NCI-H1105 (cell line): ENCODE measurements around the gene GRK6.
A peak's percentile ranks its signal among the peaks of the same experiment; 100 is the strongest.

Experiments used
- DNase-seq: peaks from one replicate; lab custom pipeline; 2025; lab: John Stamatoyannopoulos, UW

GRK6 gene

DNA sequence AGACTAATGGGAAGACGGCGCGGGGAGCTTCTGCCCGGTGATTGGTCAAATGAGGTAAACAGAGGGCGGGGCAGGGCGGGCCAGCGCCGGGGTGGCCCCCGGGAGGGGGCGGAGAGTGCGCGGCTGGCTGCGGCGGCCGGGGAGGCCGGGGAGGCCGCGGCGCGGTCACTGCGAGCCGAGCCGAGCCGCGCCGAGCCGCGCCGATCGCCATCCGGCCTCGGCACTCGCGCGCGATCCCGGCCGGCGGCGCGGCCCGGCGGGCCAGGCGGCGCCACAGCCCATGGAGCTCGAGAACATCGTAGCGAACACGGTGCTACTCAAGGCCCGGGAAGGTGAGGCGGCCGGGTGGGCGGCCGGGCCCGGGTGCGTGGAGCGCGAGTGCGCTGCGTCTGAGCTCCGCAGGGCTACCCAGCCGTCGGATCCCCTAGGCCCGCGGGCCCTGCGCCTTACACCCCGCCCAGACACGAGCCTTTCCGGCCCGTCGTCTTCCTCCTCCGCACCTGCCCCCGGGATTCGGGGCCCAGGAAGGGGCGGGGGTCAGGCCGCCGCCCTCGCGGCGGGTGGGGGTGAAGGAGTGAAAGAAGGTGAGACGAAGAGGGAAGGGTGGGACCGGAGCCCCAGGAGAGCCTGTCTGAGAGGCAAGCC is at the start of gene GRK6:
Gene GRK6, plus strand, starts transcription at position 111 of the 645 bp plus-strand sequence. Its CDS starts 170 bp downstream, at position 281.
- DNase-seq, result no peak

GRCh38 chr5:177377851-177378776 is 48.4 kb upstream of the GRK6 start:
- DNase-seq, result no peak

DNA sequence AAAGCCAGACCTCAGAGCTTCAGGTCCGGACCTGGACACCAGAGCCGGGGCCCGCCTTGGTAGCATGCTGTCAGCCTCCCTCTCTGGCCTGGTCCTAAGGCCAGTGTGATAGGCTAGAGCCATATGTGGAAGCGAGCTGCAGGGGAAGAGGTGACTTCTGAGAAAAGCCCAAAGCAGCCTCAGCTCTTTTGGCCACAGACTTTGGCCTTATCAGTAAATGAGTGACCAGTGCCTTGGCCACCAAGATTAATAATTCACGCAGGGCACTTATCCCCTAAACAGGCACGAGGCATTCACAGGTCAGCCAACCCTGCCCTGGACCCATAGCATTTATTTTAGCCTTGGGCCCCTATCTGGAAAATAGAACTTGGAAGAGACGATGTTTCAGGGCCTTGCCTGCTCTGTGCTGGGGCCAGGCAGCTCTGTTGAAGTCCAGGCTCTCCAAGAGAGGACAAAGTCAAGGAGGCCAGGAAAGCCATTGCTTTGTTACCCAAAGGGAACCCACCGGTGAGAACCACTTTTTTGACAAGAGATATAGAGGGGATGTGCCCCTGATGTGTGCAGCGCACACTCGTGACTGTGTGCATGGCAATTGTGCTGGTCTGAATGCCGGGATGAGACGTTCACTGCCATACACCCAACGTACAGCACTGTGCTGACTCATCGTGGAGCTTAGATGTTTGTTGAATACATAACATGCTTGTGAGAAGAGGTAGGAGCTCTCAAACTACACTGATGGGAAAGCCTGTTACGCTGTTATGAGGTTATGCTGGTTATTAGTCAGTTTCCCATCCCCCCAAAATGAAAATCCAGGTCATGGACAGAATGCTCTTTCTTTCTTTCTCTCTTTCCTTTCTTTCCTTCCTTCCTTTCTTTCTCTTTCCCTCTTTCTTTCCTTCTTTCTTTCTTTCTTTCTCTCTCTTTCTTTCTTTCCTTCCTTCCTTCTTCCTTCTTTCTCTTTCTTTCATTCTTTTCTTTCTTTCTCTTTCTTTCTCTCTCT is 47.3 kb upstream of the GRK6 start:
- no peak for DNase-seq

DNA sequence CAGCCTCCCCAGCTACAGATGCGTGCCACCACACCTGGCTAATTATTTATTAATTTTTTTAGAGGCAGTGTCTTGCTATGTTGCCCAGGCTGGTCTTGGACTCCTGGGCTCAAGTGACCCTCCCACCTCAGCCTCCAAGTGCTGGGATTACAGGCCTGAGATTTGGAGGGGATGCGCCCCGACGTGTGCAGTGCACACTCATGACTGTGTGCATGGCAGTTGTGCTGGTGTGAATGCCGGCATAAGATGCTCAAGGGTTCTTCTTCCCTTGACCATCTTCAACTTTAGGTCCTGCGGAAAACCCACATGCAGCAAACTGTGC is 45.7 kb upstream of the GRK6 start:
- no peak for DNase-seq

GRCh38 chr5:177382423-177383029 is 44.0 kb upstream of the GRK6 start:
- DNase-seq, result no peak

DNA sequence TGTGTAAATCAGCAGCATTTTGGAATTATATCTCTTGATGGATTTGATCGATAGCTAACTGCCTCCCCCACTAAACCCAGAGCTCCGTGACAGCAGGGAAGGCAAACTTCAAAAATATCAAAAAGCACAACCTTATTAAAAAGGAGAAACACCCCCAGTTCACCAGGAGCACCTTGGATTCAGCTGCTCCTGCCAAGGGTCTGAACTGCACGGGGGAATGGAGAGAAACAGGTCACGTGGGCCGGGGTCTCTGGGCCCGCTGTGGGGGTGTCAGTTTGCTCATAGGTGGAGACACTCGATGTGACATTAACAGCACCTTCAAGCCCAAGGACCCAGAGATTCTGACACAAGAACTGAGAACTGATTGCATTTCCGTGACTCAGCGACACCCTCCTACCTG is 43.3 kb upstream of the GRK6 start:
- no peak for DNase-seq

DNA sequence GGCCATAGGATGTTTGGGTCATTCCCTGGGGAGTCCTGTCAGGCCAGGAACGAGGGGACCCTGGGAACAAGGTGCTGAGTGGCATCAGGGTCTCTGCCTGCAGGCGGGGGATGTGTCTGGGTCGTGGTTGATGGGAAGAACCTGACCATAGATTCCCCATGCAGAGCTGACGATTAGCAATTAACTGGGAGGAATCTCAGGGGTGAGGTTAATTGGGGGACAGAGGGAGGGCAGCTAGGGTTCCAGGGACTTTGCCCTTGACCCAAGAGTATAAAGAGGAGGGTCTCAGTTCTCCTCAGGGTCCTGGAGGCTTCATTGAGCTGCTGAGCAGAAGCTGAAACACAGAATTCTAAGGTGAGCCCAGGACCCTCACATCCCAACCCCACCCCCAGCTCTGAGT is 42.3 kb upstream of the GRK6 start, which contains the start of gene SLC34A1:
Gene SLC34A1, plus strand, starts transcription at position 301 of the 400 bp plus-strand sequence. CDS start 1,308 bp downstream, outside the sequence.
- DNase-seq, result no peak

DNA sequence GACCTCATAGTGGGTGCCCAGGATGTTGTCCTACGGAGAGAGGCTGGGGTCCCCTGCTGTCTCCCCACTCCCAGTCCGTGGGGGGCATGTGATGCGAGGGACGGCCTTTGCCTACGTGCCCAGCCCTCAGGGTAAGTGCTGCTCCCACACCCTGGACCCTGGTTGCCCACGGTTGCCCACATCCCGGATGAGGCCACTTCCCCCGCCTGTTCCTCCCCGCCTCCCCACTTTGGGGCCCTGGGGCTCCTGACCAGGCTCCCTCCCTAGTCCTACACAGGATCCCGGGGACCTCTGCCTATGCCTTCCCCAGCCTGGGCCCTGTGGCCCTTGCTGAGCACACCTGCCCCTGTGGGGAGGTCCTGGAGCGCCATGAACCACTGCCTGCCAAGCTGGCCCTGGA is 40.8 kb upstream of the GRK6 start:
- no peak for DNase-seq

GRCh38 chr5:177386542-177386941 is 39.9 kb upstream of the GRK6 start:
- DNase-seq, result no peak

GRCh38 chr5:177387405-177387804 is 39.1 kb upstream of the GRK6 start:
- DNase-seq, result no peak

DNA sequence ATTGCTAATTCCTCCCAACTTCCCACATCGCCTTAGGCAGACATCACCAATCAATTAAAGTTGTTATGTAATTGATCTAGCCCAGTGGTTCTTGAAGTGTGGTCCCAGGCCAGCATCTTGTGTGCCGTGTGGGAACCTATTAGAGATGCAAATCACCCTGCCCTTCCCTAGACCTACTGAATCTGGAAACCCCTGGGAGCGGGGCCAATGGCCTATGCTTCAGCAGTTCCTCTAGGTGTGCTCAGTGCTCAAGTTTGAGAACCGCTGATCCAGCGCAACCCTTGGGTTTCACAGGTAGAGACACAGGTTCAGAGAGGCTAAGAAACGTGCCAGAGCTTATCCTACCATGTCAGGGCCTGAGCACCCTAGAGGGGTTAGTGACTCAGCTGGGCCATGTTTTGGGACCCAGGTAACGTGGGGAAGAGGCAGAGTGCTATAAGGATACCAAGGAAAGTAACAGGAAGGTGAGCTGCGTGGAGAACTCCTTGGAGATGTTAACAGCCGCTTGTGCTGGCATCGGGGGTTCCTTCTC is 37.9 kb upstream of the GRK6 start:
- no peak for DNase-seq

GRCh38 chr5:177389241-177390169 is 37.0 kb upstream of the GRK6 start:
- DNase-seq, result no peak

- DNase-seq, result peak; percentile 57
Observed at GRCh38 chr5:177390363-177391300, 35.8 kb upstream of the GRK6 start.

- DNase-seq, result no peak
Observed at GRCh38 chr5:177392765-177393164, 33.7 kb upstream of the GRK6 start.

- no peak for DNase-seq
Observed at GRCh38 chr5:177393206-177393765, 33.2 kb upstream of the GRK6 start.

GRCh38 chr5:177393990-177394389 is 32.5 kb upstream of the GRK6 start:
- DNase-seq, result no peak

DNA sequence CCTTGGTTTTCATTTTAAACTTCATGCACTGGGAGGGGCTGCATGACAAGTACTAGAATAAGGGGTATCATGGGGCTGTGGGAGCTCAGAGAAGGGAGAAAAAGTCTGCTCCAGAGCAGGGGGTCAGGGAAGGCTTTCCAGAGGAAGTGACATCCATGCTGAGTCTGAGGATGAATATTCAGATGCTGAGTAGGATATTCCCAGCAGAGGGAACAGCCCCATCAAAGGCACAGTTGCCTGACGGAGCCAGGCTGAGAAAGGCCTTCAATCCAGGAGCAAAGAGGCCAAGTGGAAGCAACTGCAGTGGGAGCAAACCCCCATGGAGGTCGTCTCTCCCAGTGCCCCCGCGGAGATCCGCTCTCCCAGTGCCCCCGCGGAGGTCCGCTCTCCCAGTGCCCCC is 30.4 kb upstream of the GRK6 start:
- no peak for DNase-seq

DNA sequence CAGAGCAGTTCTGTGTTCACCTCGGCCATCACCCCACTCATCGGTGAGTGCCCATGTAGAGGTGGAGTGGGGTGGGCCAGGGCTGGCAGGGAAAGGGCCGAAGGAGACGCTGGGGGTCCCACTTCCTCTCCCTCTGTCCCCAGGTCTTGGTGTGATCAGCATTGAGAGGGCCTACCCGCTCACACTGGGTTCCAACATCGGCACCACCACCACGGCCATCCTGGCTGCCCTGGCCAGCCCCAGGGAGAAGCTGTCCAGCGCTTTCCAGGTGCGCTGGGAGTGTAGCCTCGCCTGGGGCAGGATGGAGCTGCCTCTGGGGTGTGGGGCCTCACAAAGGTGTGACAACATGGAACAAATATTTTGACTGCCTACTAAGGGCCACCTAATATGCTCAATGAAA is 29.7 kb upstream of the GRK6 start:
- no peak for DNase-seq

- DNase-seq, result no peak
Observed at GRCh38 chr5:177397875-177398390, 28.5 kb upstream of the GRK6 start.
